ENCODE data around the gene WDR1. TPM values are rescaled to one million over a fixed set of nuclear protein-coding genes. Genes with fewer than 3 reads are reported as not detected.

The WDR1 gene
- total RNA-seq, 1 experiment from 2014 or later, result 246 TPM

DNA sequence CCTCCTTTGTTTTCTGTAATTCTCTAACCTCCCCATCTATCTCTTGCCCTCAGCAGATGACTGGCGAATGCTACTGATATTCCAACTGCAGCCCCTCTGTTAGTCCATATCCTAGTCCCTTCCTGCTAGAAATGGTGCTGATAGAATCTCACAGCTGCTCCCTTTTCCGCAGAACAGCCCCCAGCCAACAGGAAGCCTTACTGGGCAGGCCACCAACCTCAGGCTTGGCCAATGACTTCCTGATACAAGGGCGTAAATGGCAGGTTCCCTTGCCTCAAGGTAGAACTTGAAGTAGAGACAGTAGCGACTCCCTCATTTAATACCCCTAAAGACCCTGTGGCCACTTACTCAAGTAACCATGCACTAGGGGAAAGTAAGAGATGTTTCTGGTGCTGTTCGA lies 68.6 kb downstream of the WDR1 start:
- Mint-ChIP-seq H3K27ac (ENCODE audit: low read depth, unreplicated experiment) (no peak overlapping the region), H3K36me3 (ENCODE audit: insufficient read depth, unreplicated experiment) (no peaks in the 10 kb centered on the region), H3K4me3 (ENCODE audit: unreplicated experiment) (no peak overlapping the region), H3K9me3 (ENCODE audit: unreplicated experiment) (no peaks in the 10 kb centered on the region), H3K27me3 (ENCODE audit: insufficient read depth, unreplicated experiment) (peaks cover 36% of the 10 kb centered on the region), H3K4me1 (ENCODE audit: insufficient read depth, unreplicated experiment) (peaks cover 6% of the 10 kb centered on the region)
- TF ChIP-seq, protein P1, sequence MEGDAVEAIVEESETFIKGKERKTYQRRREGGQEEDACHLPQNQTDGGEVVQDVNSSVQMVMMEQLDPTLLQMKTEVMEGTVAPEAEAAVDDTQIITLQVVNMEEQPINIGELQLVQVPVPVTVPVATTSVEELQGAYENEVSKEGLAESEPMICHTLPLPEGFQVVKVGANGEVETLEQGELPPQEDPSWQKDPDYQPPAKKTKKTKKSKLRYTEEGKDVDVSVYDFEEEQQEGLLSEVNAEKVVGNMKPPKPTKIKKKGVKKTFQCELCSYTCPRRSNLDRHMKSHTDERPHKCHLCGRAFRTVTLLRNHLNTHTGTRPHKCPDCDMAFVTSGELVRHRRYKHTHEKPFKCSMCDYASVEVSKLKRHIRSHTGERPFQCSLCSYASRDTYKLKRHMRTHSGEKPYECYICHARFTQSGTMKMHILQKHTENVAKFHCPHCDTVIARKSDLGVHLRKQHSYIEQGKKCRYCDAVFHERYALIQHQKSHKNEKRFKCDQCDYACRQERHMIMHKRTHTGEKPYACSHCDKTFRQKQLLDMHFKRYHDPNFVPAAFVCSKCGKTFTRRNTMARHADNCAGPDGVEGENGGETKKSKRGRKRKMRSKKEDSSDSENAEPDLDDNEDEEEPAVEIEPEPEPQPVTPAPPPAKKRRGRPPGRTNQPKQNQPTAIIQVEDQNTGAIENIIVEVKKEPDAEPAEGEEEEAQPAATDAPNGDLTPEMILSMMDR (IDR thresholded peaks at IDR 0.05; ENCODE audit: unreplicated experiment), result no peak
- ChIA-PET CTCF (interaction anchor here (0.5 kb wide), 1 partner anchor 647 kb away, joined by 3 read pairs; no protein-coding TSS in a partner anchor), POLR2A (no interaction called here)
- intact Hi-C loops (cut with micrococcal nuclease), result no loop called here
- BruUV-seq (replicated peaks), result no TSS peak
- no peak for DNase-seq (ENCODE audit: unreplicated experiment)

DNA sequence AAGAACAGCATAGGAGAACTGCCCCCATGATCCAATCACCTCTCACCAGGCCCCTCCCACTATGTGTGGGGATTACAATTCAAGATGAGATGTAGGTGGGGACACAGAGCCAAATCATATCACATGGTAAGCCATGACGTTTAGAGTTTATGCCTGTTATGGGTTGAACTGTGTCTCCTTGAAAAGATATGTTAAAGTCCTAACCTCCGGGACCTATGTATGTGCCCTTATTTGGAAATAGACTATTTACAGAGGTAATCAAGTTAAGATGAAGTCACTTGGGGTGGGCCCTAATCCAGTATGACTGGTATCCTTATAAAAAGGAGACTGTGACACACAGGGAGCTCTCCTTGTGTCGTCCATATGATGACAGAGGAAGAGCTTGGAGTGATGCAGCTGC lies 70.1 kb downstream of the WDR1 start:
- DNase-seq (ENCODE audit: unreplicated experiment), result no peak
- intact Hi-C loops (cut with micrococcal nuclease), result no loop called here
- no peaks in the 10 kb centered on the region for H3K9me3 Mint-ChIP-seq (ENCODE audit: unreplicated experiment)
- H3K27ac Mint-ChIP-seq (ENCODE audit: low read depth, unreplicated experiment), result no peak overlapping the region
- TF ChIP-seq, protein P1 (IDR thresholded peaks at IDR 0.05; ENCODE audit: unreplicated experiment), result no peak
- POLR2A ChIA-PET, result interaction anchor here (1.2 kb wide), 1 partner anchor 14 kb away, joined by 3 read pairs; no protein-coding TSS in a partner anchor
- peaks cover 6% of the 10 kb centered on the region for H3K4me1 Mint-ChIP-seq (ENCODE audit: insufficient read depth, unreplicated experiment)
- H3K27me3 Mint-ChIP-seq (ENCODE audit: insufficient read depth, unreplicated experiment), result peaks cover 21% of the 10 kb centered on the region
- CTCF ChIA-PET, result no interaction called here
- BruUV-seq (replicated peaks), result no TSS peak
- H3K4me3 Mint-ChIP-seq (ENCODE audit: unreplicated experiment), result no peak overlapping the region
- no peaks in the 10 kb centered on the region for H3K36me3 Mint-ChIP-seq (ENCODE audit: insufficient read depth, unreplicated experiment)

DNA sequence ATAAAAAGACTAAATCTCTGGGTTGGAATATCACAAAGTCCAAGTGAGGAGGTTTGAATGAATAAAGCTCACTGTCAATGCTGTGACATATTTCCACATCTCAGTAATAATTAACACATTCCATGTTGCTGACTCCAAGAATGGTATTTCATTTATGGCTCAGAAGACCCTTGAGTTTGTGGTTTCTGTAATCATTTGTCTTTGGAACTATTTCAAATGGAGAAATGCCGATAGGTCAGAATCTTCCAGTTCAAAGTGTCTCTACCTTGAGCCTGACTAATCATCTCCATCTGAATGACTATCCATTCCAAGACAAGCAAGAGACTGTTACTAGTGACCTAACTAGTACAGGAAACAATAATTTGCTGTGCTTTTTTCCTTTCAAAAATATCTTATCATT lies 71.1 kb downstream of the WDR1 start:
- Mint-ChIP-seq H3K27me3 (ENCODE audit: insufficient read depth, unreplicated experiment) (peaks cover 11% of the 10 kb centered on the region), H3K4me1 (ENCODE audit: insufficient read depth, unreplicated experiment) (peaks cover 6% of the 10 kb centered on the region), H3K27ac (ENCODE audit: low read depth, unreplicated experiment) (no peak overlapping the region), H3K9me3 (ENCODE audit: unreplicated experiment) (no peaks in the 10 kb centered on the region), H3K4me3 (ENCODE audit: unreplicated experiment) (no peak overlapping the region), H3K36me3 (ENCODE audit: insufficient read depth, unreplicated experiment) (no peaks in the 10 kb centered on the region)
- no peak for DNase-seq (ENCODE audit: unreplicated experiment)
- BruUV-seq (replicated peaks), result no TSS peak
- ChIA-PET POLR2A (no interaction called here), CTCF (interaction anchor here (0.5 kb wide), 1 partner anchor 282 kb away, joined by 3 read pairs; no protein-coding TSS in a partner anchor)
- TF ChIP-seq, protein P1 (IDR thresholded peaks at IDR 0.05; ENCODE audit: unreplicated experiment), result no peak
- intact Hi-C loops (cut with micrococcal nuclease), result no loop called here

DNA sequence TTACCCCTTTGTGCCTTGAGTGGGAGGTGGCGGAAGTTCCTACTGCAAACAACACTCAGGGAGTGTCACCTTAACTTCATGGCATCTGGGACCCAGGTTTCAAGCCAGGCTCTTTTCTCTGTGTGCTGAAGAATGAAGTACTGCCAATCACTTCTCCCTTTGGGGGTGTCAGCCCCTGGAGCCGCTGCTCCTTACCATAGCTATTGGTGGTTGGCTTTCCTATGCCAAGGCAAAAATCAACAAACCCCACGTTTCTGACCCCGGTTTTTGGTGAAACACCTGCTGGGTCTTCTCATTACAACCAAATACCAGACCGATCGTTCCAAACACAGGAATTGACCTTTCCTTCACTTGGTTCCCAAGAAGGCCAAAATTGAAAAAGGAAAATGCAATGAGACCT lies 75.6 kb downstream of the WDR1 start:
- H3K4me1 Mint-ChIP-seq (ENCODE audit: insufficient read depth, unreplicated experiment), result no peaks in the 10 kb centered on the region
- H3K27ac Mint-ChIP-seq (ENCODE audit: low read depth, unreplicated experiment), result no peak overlapping the region
- H3K4me3 Mint-ChIP-seq (ENCODE audit: unreplicated experiment), result no peak overlapping the region
- ChIA-PET CTCF (interaction anchor here (0.6 to 2.0 kb wide), 6 partner anchors 22 to 288 kb away, joined by 3 to 6 read pairs (median 4); no protein-coding TSS in a partner anchor), POLR2A (no interaction called here)
- no peaks in the 10 kb centered on the region for H3K36me3 Mint-ChIP-seq (ENCODE audit: insufficient read depth, unreplicated experiment)
- intact Hi-C loops (cut with micrococcal nuclease), result no loop called here
- no peaks in the 10 kb centered on the region for H3K27me3 Mint-ChIP-seq (ENCODE audit: insufficient read depth, unreplicated experiment)
- TF ChIP-seq, protein P1 (IDR thresholded peaks at IDR 0.05; ENCODE audit: unreplicated experiment), result no peak
- no peaks in the 10 kb centered on the region for H3K9me3 Mint-ChIP-seq (ENCODE audit: unreplicated experiment)
- no peak for DNase-seq (ENCODE audit: unreplicated experiment)
- BruUV-seq (replicated peaks), result no TSS peak
